Neural progenitor cell (in vitro differentiated cells): ENCODE data around the gene SMOC2.

Source experiments
- EZH2phosphoT487 ChIP-seq: fragments of 200-600 bp; sonication (generic); IDR thresholded peaks from 2 replicates; pipeline ENCODE4 v1.6.1; 2017; ENCODE audit warnings: antibody characterized with exemption
- TF ChIP-seq, protein P1 (sequence below): fragments of 200-600 bp; sonication (generic); IDR thresholded peaks from 2 replicates; pipeline ENCODE4 v1.5.1; 2017; ENCODE audit warnings: antibody characterized with exemption, mild to moderate bottlenecking

DNA sequence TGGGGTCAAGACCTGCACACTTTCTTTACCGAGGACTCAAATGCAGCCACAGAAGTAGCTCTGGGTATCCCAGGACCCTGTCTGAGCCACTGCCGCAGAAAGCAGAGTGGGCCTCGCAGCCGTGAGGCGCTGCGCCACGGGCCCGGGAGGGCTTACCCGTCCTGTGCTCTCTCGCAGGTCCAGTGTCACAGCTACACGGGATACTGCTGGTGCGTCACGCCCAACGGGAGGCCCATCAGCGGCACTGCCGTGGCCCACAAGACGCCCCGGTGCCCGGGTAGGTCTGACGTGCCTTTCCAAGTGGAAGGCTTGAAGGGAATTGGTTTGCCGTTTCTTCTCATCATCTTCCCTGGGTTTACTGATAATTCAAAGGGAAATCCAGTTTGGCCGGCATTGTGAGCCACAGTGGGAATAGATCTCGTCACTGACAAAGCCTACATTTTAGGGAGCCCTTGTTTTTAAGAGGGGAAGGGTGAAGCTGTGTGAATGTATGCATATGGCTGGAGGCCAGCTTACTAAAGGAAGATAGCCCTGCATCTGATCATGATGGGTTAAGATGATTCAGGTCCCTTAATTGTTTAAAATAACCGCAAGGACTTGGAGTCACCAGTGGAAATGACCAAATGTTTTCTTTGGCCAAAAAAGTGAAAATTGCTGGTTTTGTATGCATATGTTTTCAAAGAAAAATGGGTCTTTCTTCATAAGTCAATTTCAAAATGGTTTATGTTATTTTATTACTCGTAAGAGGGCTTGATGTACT, 86.6 kb downstream of the SMOC2 start:
- no peak for TF ChIP-seq EZH2phosphoT487
- TF ChIP-seq, protein P1, sequence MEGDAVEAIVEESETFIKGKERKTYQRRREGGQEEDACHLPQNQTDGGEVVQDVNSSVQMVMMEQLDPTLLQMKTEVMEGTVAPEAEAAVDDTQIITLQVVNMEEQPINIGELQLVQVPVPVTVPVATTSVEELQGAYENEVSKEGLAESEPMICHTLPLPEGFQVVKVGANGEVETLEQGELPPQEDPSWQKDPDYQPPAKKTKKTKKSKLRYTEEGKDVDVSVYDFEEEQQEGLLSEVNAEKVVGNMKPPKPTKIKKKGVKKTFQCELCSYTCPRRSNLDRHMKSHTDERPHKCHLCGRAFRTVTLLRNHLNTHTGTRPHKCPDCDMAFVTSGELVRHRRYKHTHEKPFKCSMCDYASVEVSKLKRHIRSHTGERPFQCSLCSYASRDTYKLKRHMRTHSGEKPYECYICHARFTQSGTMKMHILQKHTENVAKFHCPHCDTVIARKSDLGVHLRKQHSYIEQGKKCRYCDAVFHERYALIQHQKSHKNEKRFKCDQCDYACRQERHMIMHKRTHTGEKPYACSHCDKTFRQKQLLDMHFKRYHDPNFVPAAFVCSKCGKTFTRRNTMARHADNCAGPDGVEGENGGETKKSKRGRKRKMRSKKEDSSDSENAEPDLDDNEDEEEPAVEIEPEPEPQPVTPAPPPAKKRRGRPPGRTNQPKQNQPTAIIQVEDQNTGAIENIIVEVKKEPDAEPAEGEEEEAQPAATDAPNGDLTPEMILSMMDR, result no peak
